Esophagus squamous epithelium (tissue), 5 donors: ENCODE results near the gene GPBP1L1. TPM values are rescaled to one million over a fixed set of nuclear protein-coding genes. Genes with fewer than 3 reads are reported as not detected.
A peak's percentile ranks its signal among the peaks of the same experiment; 100 is the strongest.

Source experiments
- DNase-seq: peaks from one replicate; lab custom pipeline; 2025; lab: John Stamatoyannopoulos, UW
- H3K27ac ChIP-seq, 4 donors: fragments of 200-600 bp; sonication (generic); one replicate each; pipeline ENCODE4 v1.5.1; 2016 to 2019; ENCODE audit warnings: mild to moderate bottlenecking in 1 of 4
- H3K27me3 ChIP-seq, 4 donors: fragments of 200-600 bp; sonication (generic); 1 replicate in 3 of 4; 2 replicates in 1 of 4; pipeline versions ENCODE4 v1.5.1 to v1.6.0; 2017 to 2021; ENCODE audit warnings: antibody characterized with exemption in 1 of 4
- H3K36me3 ChIP-seq, 3 donors: fragments of 200-600 bp; sonication (generic); one replicate each; pipeline ENCODE4 v1.5.1; 2016 to 2019
- H3K4me1 ChIP-seq, 3 donors: fragments of 200-600 bp; sonication (generic); one replicate each; pipeline ENCODE4 v1.5.1; 2017 to 2019
- H3K4me3 ChIP-seq, 4 donors: fragments of 200-600 bp; sonication (generic); 1 replicate in 3 of 4; 2 replicates in 1 of 4; pipeline ENCODE4 v1.5.1; 2016 to 2019; ENCODE audit warnings: mild to moderate bottlenecking in 2 of 4, moderate library complexity in 1 of 4
- H3K9me3 ChIP-seq, 3 donors: fragments of 200-600 bp; sonication (generic); one replicate each; pipeline ENCODE4 v1.5.1; 2016 to 2019
- POLR2A ChIP-seq, 4 donors: fragments of 450-650 bp; IDR thresholded peaks; one replicate each; pipeline ENCODE4 v1.6.1; 2017; ENCODE audit warnings: antibody characterized with exemption in 4 of 4, mild to moderate bottlenecking in 4 of 4, moderate library complexity in 3 of 4
- WGBS, 2 donors: methylation state at CpG; one replicate each; pipeline ENCODE4 v1.1.5; 2018; 5-methylcytosine and 5-hydroxymethylcytosine counted together
- intact Hi-C: fragments of 100-400 bp; cut with DNase I; formaldehyde crosslinking; loops from one replicate; pipeline ENCODE4 v1.15.0; 2022
- total RNA-seq, 4 donors: library from RNA; depleted of rRNA; stranded (reverse); fragments of >200 nt; gene quantifications; one replicate each; pipeline ENCODE4 v1.1.0, GENCODE V29; 2016
- TF ChIP-seq, protein P1 (sequence below), 6 experiments: fragments of 450-650 bp in 4 of 6; fragments of 200-600 bp in 2 of 6; sonication (generic) in 2 of 6; IDR thresholded peaks; one replicate each; pipeline ENCODE4 v1.5.1; 2016 to 2019; ENCODE audit warnings: antibody characterized with exemption in 6 of 6, mild to moderate bottlenecking in 4 of 6, moderate library complexity in 4 of 6
- donor health status: DM: yes; HTN: yes; CAD: no.

Gene GPBP1L1
- total RNA-seq, 4 donors from 2014 or later, result 67.3 to 139 (median 97.7) TPM

DNA sequence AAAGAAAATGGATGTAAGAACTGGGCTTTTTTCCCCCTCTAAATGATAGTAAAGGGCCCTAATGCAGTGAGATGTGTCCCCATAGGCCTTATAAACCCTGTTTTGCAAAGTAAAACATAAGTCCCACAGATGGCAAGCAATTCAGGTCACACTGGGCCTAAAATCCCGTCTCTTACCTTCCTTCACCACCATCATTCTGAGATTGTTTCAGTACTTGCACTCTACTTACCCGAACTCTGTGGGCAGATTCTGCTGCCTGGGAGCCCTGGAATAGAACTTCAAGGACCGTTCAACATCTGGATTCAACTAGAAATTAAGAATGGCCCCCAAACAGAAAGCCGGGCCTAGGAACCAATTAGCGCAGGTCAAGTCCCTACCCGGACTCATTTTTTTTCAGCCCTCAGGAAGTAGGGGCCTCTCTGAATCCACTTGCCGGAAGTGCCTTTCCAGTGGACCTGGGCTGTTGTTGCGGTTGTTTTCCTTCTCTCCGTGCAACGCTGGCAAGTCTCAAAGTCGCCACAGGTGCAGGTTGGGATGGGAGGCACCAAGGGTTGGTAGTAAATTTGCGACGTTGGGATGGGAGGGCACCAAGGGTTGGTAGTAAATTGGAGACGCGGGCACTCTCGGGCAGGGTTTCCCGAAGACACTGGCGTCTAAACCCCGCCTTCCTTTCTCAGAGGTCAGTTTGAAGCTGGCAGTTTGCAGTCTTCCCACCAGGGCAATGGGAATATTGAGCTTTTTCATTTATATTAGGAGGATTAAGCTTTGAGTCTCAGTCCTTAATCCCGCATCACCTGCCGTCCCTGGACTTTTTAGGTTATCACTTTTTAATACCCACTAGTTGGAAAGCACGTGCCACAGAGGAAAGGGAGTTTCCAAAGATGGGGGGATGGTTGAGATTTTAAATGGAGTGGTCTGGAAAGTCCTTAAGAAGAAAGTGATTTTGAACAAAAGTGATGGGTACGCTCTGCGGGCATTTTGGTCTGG is 1.7 kb upstream of the GPBP1L1 start, which contains the start of gene TMEM69:
TSS of gene TMEM69 (plus strand) at position 428 of the 987 bp plus-strand sequence. CDS start 2,888 bp downstream, outside the sequence.
- peaks cover 0 to 35% (median 7%) of the 10 kb centered on the region in 3 donors for H3K36me3 ChIP-seq
- TF ChIP-seq, protein P1, sequence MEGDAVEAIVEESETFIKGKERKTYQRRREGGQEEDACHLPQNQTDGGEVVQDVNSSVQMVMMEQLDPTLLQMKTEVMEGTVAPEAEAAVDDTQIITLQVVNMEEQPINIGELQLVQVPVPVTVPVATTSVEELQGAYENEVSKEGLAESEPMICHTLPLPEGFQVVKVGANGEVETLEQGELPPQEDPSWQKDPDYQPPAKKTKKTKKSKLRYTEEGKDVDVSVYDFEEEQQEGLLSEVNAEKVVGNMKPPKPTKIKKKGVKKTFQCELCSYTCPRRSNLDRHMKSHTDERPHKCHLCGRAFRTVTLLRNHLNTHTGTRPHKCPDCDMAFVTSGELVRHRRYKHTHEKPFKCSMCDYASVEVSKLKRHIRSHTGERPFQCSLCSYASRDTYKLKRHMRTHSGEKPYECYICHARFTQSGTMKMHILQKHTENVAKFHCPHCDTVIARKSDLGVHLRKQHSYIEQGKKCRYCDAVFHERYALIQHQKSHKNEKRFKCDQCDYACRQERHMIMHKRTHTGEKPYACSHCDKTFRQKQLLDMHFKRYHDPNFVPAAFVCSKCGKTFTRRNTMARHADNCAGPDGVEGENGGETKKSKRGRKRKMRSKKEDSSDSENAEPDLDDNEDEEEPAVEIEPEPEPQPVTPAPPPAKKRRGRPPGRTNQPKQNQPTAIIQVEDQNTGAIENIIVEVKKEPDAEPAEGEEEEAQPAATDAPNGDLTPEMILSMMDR (IDR thresholded peaks at IDR 0.05), result peak in 4 of 6 experiments; percentile 5 to 49 (median 30)
- TF ChIP-seq POLR2A (IDR thresholded peaks at IDR 0.05), result peak in 1 of 4 donors; percentile 20
- H3K9me3 ChIP-seq, result no peaks in the 10 kb centered on the region
- H3K4me1 ChIP-seq, result peaks cover 21 to 47% (median 23%) of the 10 kb centered on the region in 3 donors
- WGBS, 2 donors, result 1% methylated on average over 12 to 24 of the region's 24 CpGs
- H3K27ac ChIP-seq, result peak within 1 kb of the TSS; percentile 96 to 99 (median 98)
- DNase-seq, result peak; percentile 51
- intact Hi-C loops, result no loop called here
- H3K4me3 ChIP-seq, result peak within 1 kb of the TSS; percentile 84 to 88 (median 86)
- H3K27me3 ChIP-seq, result no peaks in the 10 kb centered on the region

GRCh38 chr1:45687014-45687753 is 851 bp upstream of the GPBP1L1 start:
- Histone ChIP-seq H3K9me3 (no peaks in the 10 kb centered on the region), H3K27me3 (no peaks in the 10 kb centered on the region), H3K36me3 (peaks cover 0 to 27% (median 7%) of the 10 kb centered on the region in 3 donors), H3K27ac (peak overlapping the region; percentile 96 to 99 (median 98)), H3K4me3 (peak overlapping the region; percentile 84 to 88 (median 86)), H3K4me1 (peaks cover 21 to 56% (median 28%) of the 10 kb centered on the region in 3 donors)
- WGBS, 2 donors, result 1 to 4% methylated on average over 12 to 21 of the region's 44 CpGs
- DNase-seq, result peak; percentile 87
- intact Hi-C loops, result no loop called here
- TF ChIP-seq, protein P1 (IDR thresholded peaks at IDR 0.05), result no peak
- TF ChIP-seq POLR2A (IDR thresholded peaks at IDR 0.05), result peak in 3 of 4 donors; percentile 86 to 89 (median 88)

DNA sequence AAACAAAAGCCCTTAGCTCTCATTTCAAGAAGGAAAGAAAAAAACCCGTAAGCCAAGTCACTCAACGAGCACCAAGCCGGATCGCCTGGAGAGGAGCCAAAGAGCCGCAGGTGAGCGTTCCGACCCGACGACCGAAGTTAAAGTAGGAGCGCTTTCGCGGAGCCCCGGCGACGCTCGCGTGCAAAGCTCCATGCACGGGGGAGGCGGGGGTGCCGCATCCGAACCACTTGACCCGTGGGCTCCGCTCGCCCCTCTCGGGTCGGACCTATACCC is 382 bp downstream of the GPBP1L1 start:
- intact Hi-C loops, result no loop called here
- Histone ChIP-seq H3K9me3 (no peaks in the 10 kb centered on the region), H3K27ac (peak overlapping the region; percentile 96 to 99 (median 98)), H3K36me3 (peaks cover 0 to 14% (median 0%) of the 10 kb centered on the region in 3 donors), H3K4me3 (peak overlapping the region; percentile 84 to 88 (median 86)), H3K4me1 (peaks cover 26 to 68% (median 36%) of the 10 kb centered on the region in 3 donors), H3K27me3 (no peaks in the 10 kb centered on the region)
- TF ChIP-seq, protein P1 (IDR thresholded peaks at IDR 0.05), result no peak
- TF ChIP-seq POLR2A (IDR thresholded peaks at IDR 0.05), result no peak
- WGBS, 2 donors, result 0% methylated on average over 22 of the region's 27 CpGs; no CpG with 5 or more reads in 1 of the 2 donors
- DNase-seq, result peak; percentile 53

DNA sequence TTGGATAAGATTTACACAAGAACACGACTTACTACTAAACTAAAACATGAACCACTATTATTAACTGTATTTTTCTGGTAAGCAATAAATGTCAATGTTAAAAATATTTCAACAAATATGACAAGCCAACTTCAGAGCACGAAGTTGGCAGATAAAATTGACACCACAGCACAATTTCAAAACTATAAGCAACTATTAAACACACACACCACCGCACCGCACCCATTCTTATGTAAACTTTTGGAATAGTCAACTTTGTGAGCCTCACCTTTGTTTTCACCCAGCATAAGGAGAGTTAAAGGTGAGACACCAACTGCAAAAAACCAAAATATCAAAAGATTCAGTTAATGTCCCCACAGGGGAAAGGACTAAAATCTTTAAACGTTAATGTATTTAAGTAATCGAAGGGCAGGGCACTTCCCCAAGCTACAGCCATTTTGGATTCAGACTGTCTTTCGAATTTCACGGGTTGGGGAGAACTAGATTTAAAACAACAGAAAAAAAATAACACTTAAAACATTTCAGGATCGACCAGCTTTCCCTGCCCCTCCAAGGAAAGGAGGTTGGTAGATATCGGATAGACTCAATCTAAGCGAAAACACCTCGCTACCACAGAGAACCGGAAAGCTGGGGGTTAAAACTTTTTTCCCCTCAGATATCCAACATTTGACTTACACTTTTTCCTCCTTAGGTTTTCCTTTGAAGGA is 872 bp downstream of the GPBP1L1 start:
- Histone ChIP-seq H3K36me3 (peaks cover 0 to 9% (median 0%) of the 10 kb centered on the region in 3 donors), H3K9me3 (no peaks in the 10 kb centered on the region), H3K4me3 (peak overlapping the region; percentile 84 to 88 (median 86)), H3K4me1 (peaks cover 30 to 73% (median 39%) of the 10 kb centered on the region in 3 donors), H3K27me3 (no peaks in the 10 kb centered on the region), H3K27ac (peak overlapping the region; percentile 96 to 99 (median 98))
- 0% methylated on average over 13 of the region's 13 CpGs for WGBS, 2 donors
- intact Hi-C loops, result no loop called here
- DNase-seq, result no peak
- TF ChIP-seq, protein P1 (IDR thresholded peaks at IDR 0.05), result no peak
